Vagina (tissue), 2 donors: ENCODE results near the gene MUTYH.

Source experiments
- POLR2A ChIP-seq, 2 donors: fragments of 450-650 bp; IDR thresholded peaks; one replicate each; pipeline ENCODE4 v1.6.1; 2017; ENCODE audit warnings: antibody characterized with exemption in 2 of 2, mild to moderate bottlenecking in 2 of 2, moderate library complexity in 2 of 2
- POLR2AphosphoS5 ChIP-seq, 2 donors: sonication (generic); formaldehyde crosslinking; IDR thresholded peaks; one replicate each; pipeline ENCODE4 v1.9.0; 2017; ENCODE audit warnings: antibody characterized with exemption in 2 of 2, mild to moderate bottlenecking in 2 of 2, low read depth in 1 of 2; ENCODE audit not compliant: insufficient read depth in 1 of 2

DNA sequence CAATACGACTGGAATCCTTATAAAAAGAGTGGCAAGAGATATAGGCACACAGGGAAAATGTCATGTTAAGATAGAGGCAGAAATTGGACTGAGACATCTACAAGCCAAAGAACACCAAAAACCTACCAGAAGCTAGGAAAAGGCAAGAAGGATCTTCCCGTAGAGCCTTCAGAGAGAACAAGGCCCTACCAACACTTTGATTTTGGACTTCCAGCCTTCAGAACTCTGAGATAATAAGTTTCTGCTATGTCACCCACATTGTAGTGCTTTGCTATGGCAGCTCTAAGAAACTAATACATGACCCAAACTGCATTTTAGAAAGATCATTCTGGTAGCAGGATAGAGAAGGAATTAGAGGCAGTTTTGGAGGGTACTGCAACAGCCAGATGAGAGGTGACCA lies 24.1 kb upstream of the MUTYH start:
- TF ChIP-seq POLR2A (IDR thresholded peaks at IDR 0.05) (no peak), POLR2AphosphoS5 (IDR thresholded peaks at IDR 0.05; ENCODE audit: insufficient read depth in 1 of 2, low read depth in 1 of 2) (no peak)
